OCI-LY3 (cell line): ENCODE measurements around the gene NGFR.

Experiments used
- H2AFZ ChIP-seq: fragments of 200-600, 300-600 bp; shearing (Covaris generic); 2 replicates; pipeline ENCODE4 v1.6.0; 2014; ENCODE audit warnings: antibody characterized with exemption, low read depth, low read length
- H3K27ac ChIP-seq: fragments of 200-600, 300-600 bp; sonication (generic); 2 replicates; pipeline ENCODE4 v1.5.1; 2014; ENCODE audit warnings: mild to moderate bottlenecking, low read length, moderate library complexity, mixed read lengths
- H3K27me3 ChIP-seq: fragments of 200-600, 300-600 bp; sonication (generic); 2 replicates; pipeline ENCODE4 v1.6.1; 2014; ENCODE audit warnings: low read depth, low read length, mixed read lengths
- H3K36me3 ChIP-seq: fragments of 200-600, 300-600 bp; sonication (generic); replicated peaks from 2 replicates; pipeline ENCODE3; 2014; ENCODE audit warnings: low read depth, low read length, mixed read lengths
- H3K4me1 ChIP-seq: fragments of 300-600, 200-600 bp; sonication (generic); 2 replicates; pipeline ENCODE4 v1.6.1; 2014; ENCODE audit warnings: low read length, mixed read lengths
- H3K4me2 ChIP-seq: fragments of 200-600, 300-600 bp; sonication (generic); 2 replicates; pipeline ENCODE4 v1.6.1; 2014; ENCODE audit warnings: low read length, mixed read lengths
- H3K4me3 ChIP-seq: fragments of 300-600, 200-600 bp; sonication (generic); 2 replicates; pipeline ENCODE4 v1.5.1; 2014; ENCODE audit warnings: antibody characterized with exemption, mild to moderate bottlenecking, low read length, moderate library complexity
- H3K79me2 ChIP-seq: fragments of 300-600, 200-600 bp; shearing (Covaris generic); 2 replicates; pipeline ENCODE4 v1.6.1; 2014; ENCODE audit warnings: mild to moderate bottlenecking, low read length, mixed read lengths
- H3K9ac ChIP-seq: fragments of 300-600, 200-600 bp; shearing (Covaris generic); 2 replicates; pipeline ENCODE4 v1.6.0; 2014; ENCODE audit warnings: mild to moderate bottlenecking, low read length, moderate library complexity
- H3K9me3 ChIP-seq: fragments of 200-600, 300-600 bp; shearing (Covaris generic); 2 replicates; pipeline ENCODE4 v1.6.1; 2014; ENCODE audit warnings: low read length, mixed read lengths; ENCODE audit not compliant: insufficient read depth
- H4K20me1 ChIP-seq: fragments of 200-600, 300-600 bp; sonication (generic); 2 replicates; pipeline ENCODE4 v1.6.1; 2016; ENCODE audit warnings: low read length, mixed read lengths; ENCODE audit not compliant: insufficient read depth
- CTCF ChIP-seq: fragments of 200-600, 300-600 bp; sonication (generic); IDR thresholded peaks from 2 replicates; pipeline ENCODE4 v1.5.1; 2014; ENCODE audit warnings: antibody characterized with exemption, low read length, low read depth
- EZH2phosphoT487 ChIP-seq: fragments of 200-600 bp; shearing (Covaris generic); IDR thresholded peaks from 2 replicates; pipeline ENCODE4 v1.6.1; 2018; ENCODE audit warnings: antibody characterized with exemption, mixed run types, low read depth

NGFR gene

GRCh38 chr17:49511810-49512209 lies 16.7 kb downstream of the NGFR start:
- no peak overlapping the region for H3K4me3 ChIP-seq
- H3K4me2 ChIP-seq = no peak overlapping the region
- 0 out of 2 replicates have a peak, but pooled peaks cover 3% of the 10 kb centered on the region for H3K4me1 ChIP-seq
- H2AFZ ChIP-seq = no peak overlapping the region
- TF ChIP-seq CTCF (no peak), EZH2phosphoT487 (no peak)
- H3K27ac ChIP-seq = no peak overlapping the region
- H4K20me1 ChIP-seq = no peaks in the 10 kb centered on the region
- peaks cover 8% of the 10 kb centered on the region; the same call in 1 of the 2 replicates for H3K27me3 ChIP-seq
- H3K9me3 ChIP-seq = no peaks in the 10 kb centered on the region
- H3K79me2 ChIP-seq = no peaks in the 10 kb centered on the region
- no peaks in the 10 kb centered on the region for H3K36me3 ChIP-seq
- H3K9ac ChIP-seq = no peak overlapping the region

DNA sequence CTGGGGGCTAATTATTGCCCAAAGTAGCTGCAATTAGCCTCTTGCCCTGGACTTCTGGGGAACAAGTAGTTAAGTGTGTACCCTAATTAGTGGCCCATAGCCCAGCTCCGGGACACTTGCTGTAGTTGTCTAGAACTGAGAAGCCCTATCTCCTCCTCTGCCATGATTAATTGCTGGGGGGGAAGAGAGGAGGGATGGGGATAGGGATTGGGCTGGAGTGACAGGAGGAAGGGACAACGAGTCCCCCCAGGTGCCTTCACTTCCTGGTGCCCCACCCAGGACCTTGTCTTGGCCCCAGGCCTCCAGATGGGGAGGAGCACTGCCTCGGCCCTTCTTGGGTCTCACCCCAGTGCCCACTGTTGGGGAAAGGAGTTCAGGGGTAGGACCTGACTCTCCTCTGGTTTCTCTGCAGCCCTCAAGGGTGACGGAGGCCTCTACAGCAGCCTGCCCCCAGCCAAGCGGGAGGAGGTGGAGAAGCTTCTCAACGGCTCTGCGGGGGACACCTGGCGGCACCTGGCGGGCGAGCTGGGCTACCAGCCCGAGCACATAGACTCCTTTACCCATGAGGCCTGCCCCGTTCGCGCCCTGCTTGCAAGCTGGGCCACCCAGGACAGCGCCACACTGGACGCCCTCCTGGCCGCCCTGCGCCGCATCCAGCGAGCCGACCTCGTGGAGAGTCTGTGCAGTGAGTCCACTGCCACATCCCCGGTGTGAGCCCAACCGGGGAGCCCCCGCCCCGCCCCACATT lies 17.4 kb downstream of the NGFR start:
- no peak overlapping the region for H3K9ac ChIP-seq
- 0 out of 2 replicates have a peak, but pooled peaks cover 3% of the 10 kb centered on the region for H3K4me1 ChIP-seq
- no peak for TF ChIP-seq CTCF
- no peak overlapping the region for H3K4me3 ChIP-seq
- H3K27ac ChIP-seq = no peak overlapping the region
- no peak overlapping the region for H3K4me2 ChIP-seq
- H3K36me3 ChIP-seq = no peaks in the 10 kb centered on the region
- no peak overlapping the region for H2AFZ ChIP-seq
- peaks cover 8% of the 10 kb centered on the region; the same call in 1 of the 2 replicates for H3K27me3 ChIP-seq
- no peaks in the 10 kb centered on the region for H3K9me3 ChIP-seq
- H3K79me2 ChIP-seq = no peaks in the 10 kb centered on the region
- no peaks in the 10 kb centered on the region for H4K20me1 ChIP-seq

DNA sequence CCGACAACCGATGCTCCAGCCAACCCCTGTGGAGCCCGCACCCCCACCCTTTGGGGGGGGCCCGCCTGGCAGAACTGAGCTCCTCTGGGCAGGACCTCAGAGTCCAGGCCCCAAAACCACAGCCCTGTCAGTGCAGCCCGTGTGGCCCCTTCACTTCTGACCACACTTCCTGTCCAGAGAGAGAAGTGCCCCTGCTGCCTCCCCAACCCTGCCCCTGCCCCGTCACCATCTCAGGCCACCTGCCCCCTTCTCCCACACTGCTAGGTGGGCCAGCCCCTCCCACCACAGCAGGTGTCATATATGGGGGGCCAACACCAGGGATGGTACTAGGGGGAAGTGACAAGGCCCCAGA lies 17.9 kb downstream of the NGFR start:
- no peaks in the 10 kb centered on the region for H3K36me3 ChIP-seq
- H3K27ac ChIP-seq = no peak overlapping the region
- H3K4me1 ChIP-seq = 0 out of 2 replicates have a peak, but pooled peaks cover 3% of the 10 kb centered on the region
- H4K20me1 ChIP-seq = no peaks in the 10 kb centered on the region
- H3K9ac ChIP-seq = no peak overlapping the region
- no peak for TF ChIP-seq CTCF
- TF ChIP-seq EZH2phosphoT487 = no peak
- peaks cover 3% of the 10 kb centered on the region; the same call in 1 of the 2 replicates for H3K27me3 ChIP-seq
- no peak overlapping the region for H3K4me3 ChIP-seq
- no peak overlapping the region for H2AFZ ChIP-seq
- H3K9me3 ChIP-seq = no peaks in the 10 kb centered on the region
- no peaks in the 10 kb centered on the region for H3K79me2 ChIP-seq
- H3K4me2 ChIP-seq = no peak overlapping the region

GRCh38 chr17:49513641-49514040 lies 18.5 kb downstream of the NGFR start:
- TF ChIP-seq CTCF (no peak), EZH2phosphoT487 (no peak)
- Histone ChIP-seq H4K20me1 (no peaks in the 10 kb centered on the region), H3K36me3 (no peaks in the 10 kb centered on the region), H3K4me1 (0 out of 2 replicates have a peak, but pooled peaks cover 3% of the 10 kb centered on the region), H3K4me3 (no peak overlapping the region), H2AFZ (no peak overlapping the region), H3K27ac (no peak overlapping the region), H3K79me2 (no peaks in the 10 kb centered on the region), H3K27me3 (0 out of 2 replicates have a peak, but pooled peaks cover 3% of the 10 kb centered on the region), H3K9me3 (no peaks in the 10 kb centered on the region), H3K4me2 (no peak overlapping the region), H3K9ac (no peak overlapping the region)
